D721Med (cell line): ENCODE measurements around the gene OR2G3.

Experiments used
- DNase-seq: peaks from one replicate; pipeline ENCODE4 v3.0.0; 2011; ENCODE audit warnings: low spot score; ENCODE audit not compliant: insufficient read length
- FAIRE-seq: peaks from 2 replicates; lab custom pipeline; 2011; peaks lifted over from hg19 to GRCh38; lab: Jason Lieb, UNC
- CTCF ChIP-seq: IDR thresholded peaks from 2 replicates; pipeline ENCODE4 v1.5.1; 2012; ENCODE audit warnings: mild to moderate bottlenecking, control low read depth; ENCODE audit not compliant: insufficient read depth; ENCODE audit errors: missing control alignments

Gene OR2G3

GRCh38 chr1:247578946-247579460 lies 26.4 kb upstream of the OR2G3 start:
- no peak for DNase-seq
- no peak for FAIRE-seq
- no peak for TF ChIP-seq CTCF

- FAIRE-seq (no peak), DNase-seq (no peak)
- no peak for TF ChIP-seq CTCF
Observed at GRCh38 chr1:247588060-247588459, 17.3 kb upstream of the OR2G3 start, which contains the start of gene OR2G2. TSS of gene OR2G2 (plus strand) at chr1:247588360. CDS start at chr1:247588360, 0 bp downstream.

GRCh38 chr1:247613405-247613804 lies 8.0 kb downstream of the OR2G3 start:
- no peak for TF ChIP-seq CTCF
- DNase-seq (no peak), FAIRE-seq (no peak)

GRCh38 chr1:247614625-247615024 lies 9.2 kb downstream of the OR2G3 start:
- DNase-seq (no peak), FAIRE-seq (no peak)
- no peak for TF ChIP-seq CTCF

- TF ChIP-seq CTCF = no peak
- FAIRE-seq (no peak), DNase-seq (no peak)
Observed at GRCh38 chr1:247627951-247628350, 22.6 kb downstream of the OR2G3 start.

- no peak for TF ChIP-seq CTCF
- no peak for FAIRE-seq
- no peak for DNase-seq
Observed at GRCh38 chr1:247638011-247638410, 32.6 kb downstream of the OR2G3 start.

- no peak for TF ChIP-seq CTCF
- DNase-seq (no peak), FAIRE-seq (no peak)
Observed at GRCh38 chr1:247638781-247639180, 33.4 kb downstream of the OR2G3 start.
